Measurements from ENCODE around the gene SAMD1. TPM values are rescaled to one million over a fixed set of nuclear protein-coding genes. Genes with fewer than 3 reads are reported as not detected.

SAMD1 gene
- polyA plus RNA-seq, 3 donors = 0.78 to 19.4 (median 1.4) TPM

DNA sequence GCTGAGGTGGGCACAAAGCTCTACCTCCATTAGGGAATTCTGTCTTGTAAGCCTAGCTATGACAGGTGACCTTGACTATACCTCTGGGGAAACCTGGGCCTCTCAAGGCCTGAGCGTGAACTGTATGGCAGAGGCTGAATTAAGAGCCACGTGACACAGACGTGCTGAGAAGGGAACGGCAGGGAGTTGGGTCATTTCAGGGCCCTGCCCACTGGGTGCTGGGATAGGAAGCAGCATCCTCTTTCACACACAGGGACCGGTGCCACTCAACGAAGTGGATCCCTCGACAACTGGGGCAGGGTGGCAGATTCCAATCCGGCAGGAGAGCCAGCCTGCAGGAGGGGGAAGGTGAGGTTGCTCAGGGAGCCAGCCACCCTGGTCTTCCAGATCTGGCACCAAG lies 36.6 kb upstream of the SAMD1 start:
- H3K4me2 ChIP-seq (replicated peaks; ENCODE audit: extremely low read depth, low read length, poor library complexity, severe bottlenecking) = peak overlapping the region; percentile 56
- H3K27me3 ChIP-seq (ENCODE audit: control insufficient read depth in 2 of 2, insufficient read depth in 2 of 2, low read length in 2 of 2) = no peaks in the 10 kb centered on the region
- peak overlapping the region; percentile 48 for H2AFZ ChIP-seq (ENCODE audit: insufficient read depth, low read depth, low read length, poor library complexity, severe bottlenecking)
- Mint-ChIP-seq H3K27ac (peak overlapping the region; percentile 91 to 97 (median 96)), H3K27me3 (ENCODE audit: low read depth in 3 of 3) (peaks cover 0 to 1% (median 0%) of the 10 kb centered on the region in 3 donors), H3K4me1 (peaks cover 40% of the 10 kb centered on the region), H3K36me3 (peaks cover 10 to 14% of the 10 kb centered on the region in 2 donors), H3K4me3 (peak overlapping the region; percentile 59 to 78), H3K9me3 (no peaks in the 10 kb centered on the region)
- WGBS (ENCODE audit: insufficient coverage) = 14% methylated on average over 6 of the region's 8 CpGs
- DNase-seq = peak; percentile 76 to 87 (median 80)
- H3K9ac ChIP-seq (ENCODE audit: insufficient read depth, low read length, poor library complexity, severe bottlenecking) = peak overlapping the region; percentile 15
- intact Hi-C loops (cut with micrococcal nuclease) = no loop called here
- peak overlapping the region in 2 of 3 experiments; percentile 2 to 51 for H3K4me3 ChIP-seq (replicated peaks in 1 of 3; ENCODE audit: low read depth in 2 of 3, low read length in 3 of 3)
- no peaks in the 10 kb centered on the region for H3K9me3 ChIP-seq (replicated peaks in 1 of 2; ENCODE audit: control insufficient read depth in 1 of 2, insufficient read depth in 1 of 2, low read length in 2 of 2)
- H3K27ac ChIP-seq (ENCODE audit: low read depth in 1 of 2, low read length in 2 of 2) = peak overlapping the region; percentile 72 to 78
- no peaks in the 10 kb centered on the region for H3K36me3 ChIP-seq (replicated peaks in 1 of 2; ENCODE audit: control insufficient read depth in 1 of 2, insufficient read depth in 2 of 2, low read length in 2 of 2)
- H3K79me2 ChIP-seq (ENCODE audit: insufficient read depth, low read length) = peaks cover 58% of the 10 kb centered on the region
- TF ChIP-seq, protein P1, sequence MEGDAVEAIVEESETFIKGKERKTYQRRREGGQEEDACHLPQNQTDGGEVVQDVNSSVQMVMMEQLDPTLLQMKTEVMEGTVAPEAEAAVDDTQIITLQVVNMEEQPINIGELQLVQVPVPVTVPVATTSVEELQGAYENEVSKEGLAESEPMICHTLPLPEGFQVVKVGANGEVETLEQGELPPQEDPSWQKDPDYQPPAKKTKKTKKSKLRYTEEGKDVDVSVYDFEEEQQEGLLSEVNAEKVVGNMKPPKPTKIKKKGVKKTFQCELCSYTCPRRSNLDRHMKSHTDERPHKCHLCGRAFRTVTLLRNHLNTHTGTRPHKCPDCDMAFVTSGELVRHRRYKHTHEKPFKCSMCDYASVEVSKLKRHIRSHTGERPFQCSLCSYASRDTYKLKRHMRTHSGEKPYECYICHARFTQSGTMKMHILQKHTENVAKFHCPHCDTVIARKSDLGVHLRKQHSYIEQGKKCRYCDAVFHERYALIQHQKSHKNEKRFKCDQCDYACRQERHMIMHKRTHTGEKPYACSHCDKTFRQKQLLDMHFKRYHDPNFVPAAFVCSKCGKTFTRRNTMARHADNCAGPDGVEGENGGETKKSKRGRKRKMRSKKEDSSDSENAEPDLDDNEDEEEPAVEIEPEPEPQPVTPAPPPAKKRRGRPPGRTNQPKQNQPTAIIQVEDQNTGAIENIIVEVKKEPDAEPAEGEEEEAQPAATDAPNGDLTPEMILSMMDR (IDR thresholded peaks at IDR 0.05) = no peak
- H3K4me1 ChIP-seq (ENCODE audit: control insufficient read depth in 1 of 2, insufficient read depth in 2 of 2, low read length in 2 of 2) = peaks cover 49 to 52% of the 10 kb centered on the region in 2 donors
- no peaks in the 10 kb centered on the region for H4K20me1 ChIP-seq (ENCODE audit: insufficient read depth, low read length)

DNA sequence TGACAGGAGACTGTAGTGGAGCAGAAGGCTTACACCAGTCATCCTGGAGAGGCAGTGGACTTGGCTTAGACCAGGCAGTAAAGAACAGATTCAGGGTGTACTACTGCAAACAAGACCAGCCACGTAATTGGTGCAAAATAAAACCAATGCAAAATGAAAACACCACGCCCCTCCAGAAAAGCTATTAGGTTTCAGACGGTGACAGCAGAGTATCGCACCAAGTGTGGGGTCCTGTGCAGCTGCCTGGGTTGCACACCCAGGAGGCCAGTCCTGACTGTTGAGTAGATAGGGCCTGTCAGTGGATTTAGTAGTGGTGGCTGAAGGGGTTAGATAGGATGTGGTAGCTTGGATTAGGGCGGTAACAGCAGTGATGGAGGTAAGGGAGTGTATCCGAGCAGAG lies 32.4 kb upstream of the SAMD1 start:
- Histone ChIP-seq H3K27ac (ENCODE audit: low read depth in 1 of 2, low read length in 2 of 2) (no peak overlapping the region), H3K79me2 (ENCODE audit: insufficient read depth, low read length) (peaks cover 52% of the 10 kb centered on the region), H4K20me1 (ENCODE audit: insufficient read depth, low read length) (no peaks in the 10 kb centered on the region), H3K4me1 (ENCODE audit: control insufficient read depth in 1 of 2, insufficient read depth in 2 of 2, low read length in 2 of 2) (peaks cover 37 to 43% of the 10 kb centered on the region in 2 donors), H3K4me2 (replicated peaks; ENCODE audit: extremely low read depth, low read length, poor library complexity, severe bottlenecking) (no peak overlapping the region), H3K27me3 (ENCODE audit: control insufficient read depth in 2 of 2, insufficient read depth in 2 of 2, low read length in 2 of 2) (no peaks in the 10 kb centered on the region), H3K9me3 (replicated peaks in 1 of 2; ENCODE audit: control insufficient read depth in 1 of 2, insufficient read depth in 1 of 2, low read length in 2 of 2) (no peaks in the 10 kb centered on the region), H3K36me3 (replicated peaks in 1 of 2; ENCODE audit: control insufficient read depth in 1 of 2, insufficient read depth in 2 of 2, low read length in 2 of 2) (no peaks in the 10 kb centered on the region), H3K4me3 (replicated peaks in 1 of 3; ENCODE audit: low read depth in 2 of 3, low read length in 3 of 3) (no peak overlapping the region), H3K9ac (ENCODE audit: insufficient read depth, low read length, poor library complexity, severe bottlenecking) (no peak overlapping the region), H2AFZ (ENCODE audit: insufficient read depth, low read depth, low read length, poor library complexity, severe bottlenecking) (no peak overlapping the region)
- no peak for DNase-seq
- H3K9me3 Mint-ChIP-seq = no peaks in the 10 kb centered on the region
- TF ChIP-seq, protein P1 (IDR thresholded peaks at IDR 0.05) = no peak
- H3K36me3 Mint-ChIP-seq = peaks cover 13 to 14% of the 10 kb centered on the region in 2 donors
- H3K4me1 Mint-ChIP-seq = peaks cover 36% of the 10 kb centered on the region
- intact Hi-C loops (cut with micrococcal nuclease) = no loop called here
- whole genome bisulfite sequencing (ENCODE audit: insufficient coverage) = 98% methylated on average over 4 of the region's 6 CpGs
- H3K27me3 Mint-ChIP-seq (ENCODE audit: low read depth in 3 of 3) = no peaks in the 10 kb centered on the region
- H3K27ac Mint-ChIP-seq = peak overlapping the region in 2 of 7 donors; percentile 33 to 74
- H3K4me3 Mint-ChIP-seq = no peak overlapping the region
